ENCODE results near the gene KDELR3. TPM values are rescaled to one million over a fixed set of nuclear protein-coding genes. Genes with fewer than 3 reads are reported as not detected.

The KDELR3 gene
- total and polyA plus RNA-seq, 10 of the 15 experiments (the other 5 are each of a cell fraction or from before 2014, with no cell fraction given) = 0.15 to 0.98 (median 0.25) TPM; not detected in 1

- intact Hi-C loops (cut with micrococcal nuclease; ENCODE audit: unreplicated experiment) (no loop called here), in situ Hi-C loops (cut with MboI) (no loop called here)
- no peak for FAIRE-seq
- ChIA-PET SMC1A (ENCODE audit: uncharacterized antibody, unreplicated experiment) (no interaction called here), POLR2A (no interaction called here), CTCF (interaction anchor here (0.7 kb wide), 1 partner anchor 131 kb away, joined by 3 read pairs; no protein-coding TSS in a partner anchor), RAD21 (ENCODE audit: unreplicated experiment) (no interaction called here)
- no TSS peak for BruUV-seq (replicated peaks)
- DNase-seq (ENCODE audit: low read depth, low spot score) = no peak
- peaks cover 0 to 2% of the 10 kb centered on the region in 2 experiments; a peak in 2 of 4 replicates for H3K27me3 ChIP-seq (replicated peaks in 1 of 2; ENCODE audit: control insufficient read depth in 2 of 2, insufficient read depth in 2 of 2, low read length in 1 of 2)
- no peak overlapping the region for H3K27ac ChIP-seq (ENCODE audit: control insufficient read depth, insufficient read depth)
- no peak overlapping the region for H3K4me3 ChIP-seq
- H3K9ac ChIP-seq (ENCODE audit: control insufficient read depth, insufficient read depth, low read length) = no peak overlapping the region
- WGBS (ENCODE audit: insufficient coverage, insufficient replicate concordance, low lambda C conversion rate, missing lambda C conversion rate) = 38% methylated on average over 13 of the region's 14 CpGs
- no peaks in the 10 kb centered on the region for H3K9me3 ChIP-seq (replicated peaks; ENCODE audit: control insufficient read depth, insufficient read depth, low read length)
- no peaks in the 10 kb centered on the region for H3K36me3 ChIP-seq (ENCODE audit: control insufficient read depth in 2 of 2, insufficient read depth in 2 of 2, low read length in 1 of 2)
- TF ChIP-seq SMC3 (IDR thresholded peaks at IDR 0.05; ENCODE audit: borderline replicate concordance, low read length) (no peak), JUNB (IDR thresholded peaks at IDR 0.05) (no peak), EGR1 (IDR thresholded peaks at IDR 0.05; ENCODE audit: borderline replicate concordance in 1 of 2, low read depth in 2 of 2, low read length in 2 of 2) (no peak), ASH2L (IDR thresholded peaks at IDR 0.05; ENCODE audit: borderline replicate concordance, low read depth) (no peak), NR2C2 (IDR thresholded peaks at IDR 0.05; ENCODE audit: borderline replicate concordance, control insufficient read depth, insufficient read length, low read depth) (no peak), MXI1 (IDR thresholded peaks at IDR 0.05; ENCODE audit: low read depth, low read length) (no peak), ZNF207 (IDR thresholded peaks at IDR 0.05; ENCODE audit: borderline replicate concordance) (no peak), ZNF687 (IDR thresholded peaks at IDR 0.05) (no peak), ZNF384 (IDR thresholded peaks at IDR 0.05; ENCODE audit: borderline replicate concordance, low read depth, low read length) (no peak), CHD1 (IDR thresholded peaks at IDR 0.05; ENCODE audit: low read depth, low read length) (no peak), CTCF (IDR thresholded peaks at IDR 0.05 in 2 of 3, conservative IDR thresholded peaks at IDR 0.05 in 1 of 3; ENCODE audit: control insufficient read depth in 2 of 3, extremely low read depth in 1 of 3, insufficient read depth in 1 of 3, low read depth in 3 of 3, low read length in 3 of 3) (no peak), BRCA1 (IDR thresholded peaks at IDR 0.05; ENCODE audit: low read depth, low read length) (no peak), CHD2 (IDR thresholded peaks at IDR 0.05; ENCODE audit: borderline replicate concordance, low read depth, low read length) (no peak), CREB1 (IDR thresholded peaks at IDR 0.05; ENCODE audit: low read depth) (no peak), SMAD5 (IDR thresholded peaks at IDR 0.05; ENCODE audit: low read depth) (no peak), TARDBP (IDR thresholded peaks at IDR 0.05; ENCODE audit: borderline replicate concordance) (no peak), SMARCA5 (IDR thresholded peaks at IDR 0.05) (no peak), MEF2B (IDR thresholded peaks at IDR 0.05; ENCODE audit: partially characterized antibody, poor library complexity, severe bottlenecking) (no peak)
- H3K79me2 ChIP-seq (ENCODE audit: control insufficient read depth, insufficient read depth, low read length) = no peaks in the 10 kb centered on the region
- H3K4me1 ChIP-seq (ENCODE audit: control insufficient read depth, insufficient read depth, low read length) = no peaks in the 10 kb centered on the region
- no peak overlapping the region for H3K4me2 ChIP-seq (ENCODE audit: control insufficient read depth, insufficient read depth)
- no peaks in the 10 kb centered on the region for H4K20me1 ChIP-seq (ENCODE audit: control insufficient read depth, insufficient read depth)
- H2AFZ ChIP-seq (ENCODE audit: control insufficient read depth, low read depth, low read length) = no peak overlapping the region
- ATAC-seq = no peak
Measured at GRCh38 chr22:38440747-38441350, 27.0 kb upstream of the KDELR3 start.
